Epidermal melanocyte (primary cell): ENCODE results near the gene PPP2R3B.
"Not testable (repeated sequence)": the region's sequence is repeated elsewhere in the genome, so short reads cannot be mapped to it uniquely, and the experiment has no call there.

Source experiments
- DNase-seq: peaks from one replicate; pipeline ENCODE4 v3.0.0; 2011; ENCODE audit warnings: low spot score; ENCODE audit not compliant: insufficient read length

The PPP2R3B gene

GRCh38 chrX:404656-405055 is 17.9 kb upstream of the PPP2R3B start:
- peak; percentile 79 for DNase-seq

- peak; percentile 1 for DNase-seq
Observed at GRCh38 chrX:402857-403256, 16.1 kb upstream of the PPP2R3B start.

GRCh38 chrX:400258-400657 is 13.6 kb upstream of the PPP2R3B start:
- DNase-seq, result no peak

GRCh38 chrX:397575-397974 is 10.9 kb upstream of the PPP2R3B start:
- peak; percentile 59 for DNase-seq

- no peak for DNase-seq
Observed at GRCh38 chrX:394830-395229, 8.1 kb upstream of the PPP2R3B start.

- no peak for DNase-seq
Observed at GRCh38 chrX:392575-392846, 5.8 kb upstream of the PPP2R3B start.

- no peak for DNase-seq
Observed at GRCh38 chrX:391717-392574, 5.2 kb upstream of the PPP2R3B start.

GRCh38 chrX:390459-390858 is 3.8 kb upstream of the PPP2R3B start:
- DNase-seq, result no peak

GRCh38 chrX:389021-389441 is 2.3 kb upstream of the PPP2R3B start:
- peak; percentile 71 for DNase-seq

GRCh38 chrX:387729-388128 is 1.0 kb upstream of the PPP2R3B start:
- no peak for DNase-seq

- peak; percentile 14 for DNase-seq
Observed at GRCh38 chrX:386239-386767, 404 bp downstream of the PPP2R3B start.

- DNase-seq, result not testable (repeated sequence)
Observed at GRCh38 chrX:385736-386135, 971 bp downstream of the PPP2R3B start.

GRCh38 chrX:384861-385260 is 1.8 kb downstream of the PPP2R3B start:
- no peak for DNase-seq

- peak; percentile 7 for DNase-seq
Observed at GRCh38 chrX:378443-378842, 8.3 kb downstream of the PPP2R3B start.

GRCh38 chrX:376206-376605 is 10.5 kb downstream of the PPP2R3B start:
- not testable (repeated sequence) for DNase-seq

GRCh38 chrX:375181-376036 is 11.3 kb downstream of the PPP2R3B start:
- DNase-seq, result peak; percentile 11

GRCh38 chrX:374596-374995 is 12.1 kb downstream of the PPP2R3B start:
- DNase-seq, result peak; percentile 48

GRCh38 chrX:373641-374471 is 12.9 kb downstream of the PPP2R3B start:
- DNase-seq, result peak; percentile 41

- peak; percentile 44 for DNase-seq
Observed at GRCh38 chrX:372856-373640, 13.7 kb downstream of the PPP2R3B start.

GRCh38 chrX:371907-372306 is 14.8 kb downstream of the PPP2R3B start:
- no peak for DNase-seq
